Right renal cortex interstitium (tissue), 3 donors: ENCODE data around the gene ATG3. TPM values are rescaled to one million over a fixed set of nuclear protein-coding genes. Genes with fewer than 3 reads are reported as not detected.
"Not testable (repeated sequence)": the region's sequence is repeated elsewhere in the genome, so short reads cannot be mapped to it uniquely, and the experiment has no call there.

Source experiments
- DNase-seq, 3 donors: peaks; one replicate each; pipeline ENCODE4 v3.0.0-alpha.2; 2013; ENCODE audit warnings: low read depth in 3 of 3, low spot score in 2 of 3
- polyA plus RNA-seq, 3 donors: library from polyadenylated mRNA; unstranded; fragments of 120-200 nt; gene quantifications; one replicate each; pipeline ENCODE4 v1.2.1, GENCODE V29; 2013; ENCODE audit not compliant: insufficient read length in 3 of 3

Gene ATG3
- polyA plus RNA-seq, 3 donors: 51.8 to 59.3 (median 57.4) TPM

DNA sequence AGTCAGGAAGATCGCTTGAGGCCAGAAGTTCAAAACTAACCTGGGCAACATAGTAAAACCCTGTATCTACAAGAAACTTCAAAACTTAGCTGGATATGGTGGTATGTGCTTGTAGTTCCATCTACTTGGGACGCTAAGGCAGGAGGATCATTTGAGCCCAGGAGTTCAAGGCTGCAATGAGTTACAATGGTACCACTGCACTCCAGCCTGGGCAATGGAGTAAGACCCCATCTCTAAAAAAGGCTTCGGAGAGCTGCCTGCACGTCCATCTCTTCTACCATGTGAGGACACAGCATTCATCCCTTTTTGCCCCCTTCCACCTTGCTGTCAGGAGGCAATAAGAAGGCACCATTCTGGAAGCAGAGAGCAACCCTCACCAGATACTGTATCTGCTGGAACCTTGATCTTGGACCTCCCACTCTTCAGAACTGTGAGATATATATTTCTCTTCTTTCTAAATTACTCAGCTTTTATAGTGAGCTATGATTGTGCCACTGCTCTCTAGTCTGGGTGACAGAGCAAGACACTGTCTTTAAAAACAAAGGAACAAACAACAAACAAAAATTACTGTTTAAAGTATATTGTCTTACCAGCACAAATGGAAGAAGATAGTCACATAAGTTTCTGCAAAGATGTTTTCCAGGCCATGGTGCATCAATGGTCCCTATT, 58.3 kb downstream of the ATG3 start:
- no peak for DNase-seq

- no peak for DNase-seq
Observed at GRCh38 chr3:112500621-112501020, 61.1 kb downstream of the ATG3 start.

- DNase-seq: no peak
Observed at GRCh38 chr3:112498914-112499711, 62.6 kb downstream of the ATG3 start, which contains the start of gene BTLA. Gene BTLA, minus strand, starts transcription at chr3:112499472. Its CDS starts 114 bp downstream, at chr3:112499358.

GRCh38 chr3:112497897-112498548, 63.7 kb downstream of the ATG3 start:
- DNase-seq: no peak

DNA sequence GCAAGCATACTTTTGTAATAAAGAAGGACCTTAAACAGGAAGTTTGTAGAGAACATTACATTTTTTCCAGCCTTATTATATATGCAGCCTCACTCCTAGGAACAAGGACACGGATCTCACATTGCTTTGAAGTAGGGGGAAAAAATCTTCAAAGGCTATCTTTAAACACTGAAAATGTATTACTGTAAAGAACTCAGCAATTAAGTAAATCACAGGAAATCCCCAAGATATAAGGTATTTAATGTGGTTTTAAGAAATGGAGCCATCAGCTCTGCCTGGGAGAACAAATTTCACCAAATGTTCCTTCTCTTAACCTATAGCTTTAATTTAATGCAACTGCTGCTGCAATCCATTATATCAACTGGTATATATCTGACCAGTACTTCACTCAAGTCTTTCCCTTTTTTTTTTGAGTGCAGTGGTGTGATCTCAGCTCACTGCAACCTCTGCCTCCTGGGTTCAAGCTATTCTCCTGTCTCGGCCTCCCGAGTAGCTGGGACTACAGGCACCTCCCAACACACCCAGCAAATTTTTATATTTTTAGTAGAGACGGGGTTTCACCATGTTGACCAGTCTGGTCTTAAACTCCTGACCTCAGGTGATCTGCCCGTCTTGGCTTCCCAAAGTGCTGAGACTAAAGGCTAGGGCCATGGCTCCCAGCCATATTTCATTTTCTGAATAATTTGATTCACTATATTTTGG, 65.2 kb downstream of the ATG3 start:
- no peak for DNase-seq

GRCh38 chr3:112494448-112494767, 67.4 kb downstream of the ATG3 start:
- DNase-seq: not testable (repeated sequence)

- no peak for DNase-seq
Observed at GRCh38 chr3:112492124-112492523, 69.6 kb downstream of the ATG3 start.

DNA sequence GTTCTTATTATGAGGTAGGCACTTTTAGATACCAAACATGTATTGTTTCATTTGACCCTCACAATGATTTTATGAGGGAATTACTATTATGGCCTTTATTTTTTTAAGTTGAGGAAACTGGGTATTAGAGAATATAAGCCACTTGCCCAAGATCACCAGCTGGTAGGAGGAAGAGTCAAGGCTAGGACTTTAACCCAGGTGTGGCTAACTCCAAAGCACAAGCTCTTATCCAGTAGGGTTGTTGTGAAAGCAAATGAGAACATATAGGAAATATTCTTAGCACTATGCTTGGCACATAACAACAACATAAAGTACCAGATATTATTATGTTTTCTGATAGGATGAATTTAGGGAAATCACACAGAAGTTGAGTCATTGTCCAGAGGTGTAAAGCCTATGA, 70.4 kb downstream of the ATG3 start:
- DNase-seq: no peak

DNA sequence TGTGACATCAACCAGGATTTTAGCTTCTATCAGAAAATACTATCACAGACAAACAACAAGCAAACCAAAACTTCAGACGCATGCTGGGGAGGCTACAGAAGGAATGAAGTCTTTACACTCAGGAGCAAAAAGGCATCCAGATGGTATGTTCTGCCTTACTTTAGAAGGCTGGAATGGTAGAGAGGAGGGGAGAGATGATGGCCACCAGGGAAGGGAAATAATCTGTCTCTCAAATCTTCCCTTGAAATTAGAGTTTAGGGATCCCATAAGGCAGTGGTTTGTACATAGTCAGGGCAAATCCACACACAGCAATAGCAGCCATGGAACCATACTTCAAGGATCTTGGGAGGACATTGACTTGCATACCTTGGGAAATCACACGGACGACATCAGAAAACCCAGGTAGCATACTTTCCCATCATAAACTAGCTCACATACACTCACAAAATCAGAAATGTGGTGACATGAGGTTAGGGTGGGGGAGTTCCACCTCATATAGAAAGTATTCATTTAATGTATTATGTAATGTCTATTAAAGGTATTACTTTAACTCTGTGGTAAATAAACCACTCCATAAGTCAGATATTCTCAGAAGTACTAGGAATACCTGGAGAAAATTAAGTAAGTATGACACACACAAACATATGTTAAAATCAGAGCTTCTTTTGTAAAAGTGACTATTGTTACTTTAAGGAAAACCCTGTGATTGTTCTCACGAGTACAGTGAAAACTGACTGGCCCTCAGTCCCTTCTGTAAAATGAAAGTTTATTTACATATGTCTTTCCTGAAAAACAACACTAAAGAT, 71.9 kb downstream of the ATG3 start:
- DNase-seq: no peak

GRCh38 chr3:112486811-112487505, 74.8 kb downstream of the ATG3 start:
- DNase-seq: no peak

- DNase-seq: no peak
Observed at GRCh38 chr3:112484352-112484751, 77.4 kb downstream of the ATG3 start.

DNA sequence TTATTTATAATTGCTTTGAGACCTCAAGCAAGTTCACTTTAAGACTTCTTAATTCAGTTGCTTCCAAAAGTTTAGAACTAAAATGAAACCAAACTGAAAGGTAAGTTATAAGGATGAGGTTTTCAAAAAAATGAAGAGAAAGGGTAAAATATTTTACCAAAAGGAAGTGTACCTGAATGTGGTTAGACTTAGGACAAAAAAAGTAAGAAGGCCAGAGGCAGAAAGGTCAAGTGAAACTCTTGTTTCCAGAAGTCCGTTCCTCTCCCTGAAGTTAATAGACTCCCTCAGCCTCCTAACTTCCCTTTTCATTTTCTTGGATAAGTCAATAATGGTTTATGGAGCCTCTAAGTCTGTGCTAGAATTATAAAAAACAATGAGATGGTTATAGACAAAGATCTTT, 79.1 kb downstream of the ATG3 start:
- DNase-seq: no peak

Other genes starting within 250 kb of the ATG3 start
- 10 to 100 TPM; 39.5 to 44.1 (median 43.0) TPM for gene CD200, start 228.8 kb downstream of the ATG3 start, polyA plus RNA-seq
- under 1 TPM; 0.37 to 0.51 (median 0.40) TPM for gene BTLA, start 62.5 kb downstream of the ATG3 start, polyA plus RNA-seq
- 10 to 100 TPM; 69.9 to 77.5 (median 74.0) TPM for gene SLC35A5, start 83 bp upstream of the ATG3 start, polyA plus RNA-seq
- gene CCDC80, start 79.2 kb upstream of the ATG3 start, polyA plus RNA-seq: 100 to 1,000 TPM in 2 of 3 donors, 10 to 100 TPM in 1; 89.1 to 129 (median 110) TPM